ENCODE results near the gene SPATA45. TPM values are rescaled to one million over a fixed set of nuclear protein-coding genes. Genes with fewer than 3 reads are reported as not detected.
A peak's percentile ranks its signal among the peaks of the same experiment; 100 is the strongest.

Gene SPATA45
- total and polyA plus RNA-seq, 2 of the 13 experiments (the other 11 are each of a cell fraction or from before 2014, with no cell fraction given), result 0.17 to 0.64 TPM

DNA sequence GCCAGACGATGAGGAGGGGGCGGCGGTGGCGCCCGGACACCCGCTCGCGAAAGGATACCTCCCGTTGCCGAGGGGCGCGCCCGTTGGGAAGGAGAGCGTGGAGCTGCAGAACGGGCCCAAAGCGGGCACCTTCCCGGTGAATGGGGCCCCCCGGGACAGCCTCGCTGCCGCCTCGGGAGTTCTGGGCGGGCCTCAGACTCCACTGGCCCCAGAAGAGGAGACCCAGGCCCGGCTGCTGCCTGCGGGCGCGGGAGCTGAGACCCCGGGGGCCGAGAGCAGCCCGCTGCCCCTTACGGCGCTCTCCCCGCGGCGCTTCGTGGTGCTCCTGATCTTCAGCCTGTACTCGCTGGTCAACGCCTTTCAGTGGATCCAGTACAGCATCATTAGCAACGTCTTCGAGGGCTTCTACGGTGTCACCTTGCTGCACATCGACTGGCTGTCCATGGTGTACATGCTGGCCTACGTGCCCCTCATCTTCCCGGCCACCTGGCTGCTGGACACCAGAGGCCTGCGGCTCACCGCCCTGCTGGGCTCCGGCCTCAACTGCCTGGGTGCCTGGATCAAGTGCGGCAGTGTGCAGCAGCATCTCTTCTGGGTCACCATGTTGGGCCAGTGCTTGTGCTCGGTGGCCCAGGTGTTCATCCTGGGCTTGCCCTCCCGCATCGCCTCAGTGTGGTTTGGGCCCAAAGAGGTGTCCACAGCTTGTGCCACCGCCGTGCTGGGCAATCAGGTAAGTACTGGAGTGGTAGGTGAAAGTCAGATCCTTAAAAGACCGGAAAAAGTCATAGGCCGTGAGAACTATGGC, 11.2 kb upstream of the SPATA45 start (continued):
- TF ChIP-seq, protein P1, sequence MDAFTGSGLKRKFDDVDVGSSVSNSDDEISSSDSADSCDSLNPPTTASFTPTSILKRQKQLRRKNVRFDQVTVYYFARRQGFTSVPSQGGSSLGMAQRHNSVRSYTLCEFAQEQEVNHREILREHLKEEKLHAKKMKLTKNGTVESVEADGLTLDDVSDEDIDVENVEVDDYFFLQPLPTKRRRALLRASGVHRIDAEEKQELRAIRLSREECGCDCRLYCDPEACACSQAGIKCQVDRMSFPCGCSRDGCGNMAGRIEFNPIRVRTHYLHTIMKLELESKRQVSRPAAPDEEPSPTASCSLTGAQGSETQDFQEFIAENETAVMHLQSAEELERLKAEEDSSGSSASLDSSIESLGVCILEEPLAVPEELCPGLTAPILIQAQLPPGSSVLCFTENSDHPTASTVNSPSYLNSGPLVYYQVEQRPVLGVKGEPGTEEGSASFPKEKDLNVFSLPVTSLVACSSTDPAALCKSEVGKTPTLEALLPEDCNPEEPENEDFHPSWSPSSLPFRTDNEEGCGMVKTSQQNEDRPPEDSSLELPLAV (CRISPR knock-in tag; conservative IDR thresholded peaks at IDR 0.05; ENCODE audit: low read depth), result no peak
- TF ChIP-seq GPN1 (CRISPR knock-in tag; IDR thresholded peaks at IDR 0.05; ENCODE audit: borderline replicate concordance), result no peak
- TF ChIP-seq NBN (conservative IDR thresholded peaks at IDR 0.05), result no peak
- TF ChIP-seq HMGA1 (CRISPR knock-in tag; conservative IDR thresholded peaks at IDR 0.05), result no peak
- no peak for TF ChIP-seq SP2 (CRISPR knock-in tag; IDR thresholded peaks at IDR 0.05)
- no peak for TF ChIP-seq ZNF225 (CRISPR knock-in tag; IDR thresholded peaks at IDR 0.05)
- no peak; the same call in 1 of the 2 replicates for TF ChIP-seq EED (CRISPR knock-in tag; IDR thresholded peaks at IDR 0.05)
- TF ChIP-seq ZNF232 (CRISPR knock-in tag; IDR thresholded peaks at IDR 0.05; ENCODE audit: borderline replicate concordance), result 0 out of 2 replicates have a peak, but pooled peaks have one; percentile 55
- TF ChIP-seq, protein P2, sequence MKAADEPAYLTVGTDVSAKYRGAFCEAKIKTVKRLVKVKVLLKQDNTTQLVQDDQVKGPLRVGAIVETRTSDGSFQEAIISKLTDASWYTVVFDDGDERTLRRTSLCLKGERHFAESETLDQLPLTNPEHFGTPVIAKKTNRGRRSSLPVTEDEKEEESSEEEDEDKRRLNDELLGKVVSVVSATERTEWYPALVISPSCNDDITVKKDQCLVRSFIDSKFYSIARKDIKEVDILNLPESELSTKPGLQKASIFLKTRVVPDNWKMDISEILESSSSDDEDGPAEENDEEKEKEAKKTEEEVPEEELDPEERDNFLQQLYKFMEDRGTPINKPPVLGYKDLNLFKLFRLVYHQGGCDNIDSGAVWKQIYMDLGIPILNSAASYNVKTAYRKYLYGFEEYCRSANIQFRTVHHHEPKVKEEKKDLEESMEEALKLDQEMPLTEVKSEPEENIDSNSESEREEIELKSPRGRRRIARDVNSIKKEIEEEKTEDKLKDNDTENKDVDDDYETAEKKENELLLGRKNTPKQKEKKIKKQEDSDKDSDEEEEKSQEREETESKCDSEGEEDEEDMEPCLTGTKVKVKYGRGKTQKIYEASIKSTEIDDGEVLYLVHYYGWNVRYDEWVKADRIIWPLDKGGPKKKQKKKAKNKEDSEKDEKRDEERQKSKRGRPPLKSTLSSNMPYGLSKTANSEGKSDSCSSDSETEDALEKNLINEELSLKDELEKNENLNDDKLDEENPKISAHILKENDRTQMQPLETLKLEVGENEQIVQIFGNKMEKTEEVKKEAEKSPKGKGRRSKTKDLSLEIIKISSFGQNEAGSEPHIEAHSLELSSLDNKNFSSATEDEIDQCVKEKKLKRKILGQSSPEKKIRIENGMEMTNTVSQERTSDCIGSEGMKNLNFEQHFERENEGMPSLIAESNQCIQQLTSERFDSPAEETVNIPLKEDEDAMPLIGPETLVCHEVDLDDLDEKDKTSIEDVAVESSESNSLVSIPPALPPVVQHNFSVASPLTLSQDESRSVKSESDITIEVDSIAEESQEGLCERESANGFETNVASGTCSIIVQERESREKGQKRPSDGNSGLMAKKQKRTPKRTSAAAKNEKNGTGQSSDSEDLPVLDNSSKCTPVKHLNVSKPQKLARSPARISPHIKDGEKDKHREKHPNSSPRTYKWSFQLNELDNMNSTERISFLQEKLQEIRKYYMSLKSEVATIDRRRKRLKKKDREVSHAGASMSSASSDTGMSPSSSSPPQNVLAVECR (CRISPR knock-in tag; IDR thresholded peaks at IDR 0.05; ENCODE audit: borderline replicate concordance), result peak; percentile 74
- TF ChIP-seq ZFP62 (CRISPR knock-in tag; IDR thresholded peaks at IDR 0.05), result no peak
- TF ChIP-seq, protein P3, sequence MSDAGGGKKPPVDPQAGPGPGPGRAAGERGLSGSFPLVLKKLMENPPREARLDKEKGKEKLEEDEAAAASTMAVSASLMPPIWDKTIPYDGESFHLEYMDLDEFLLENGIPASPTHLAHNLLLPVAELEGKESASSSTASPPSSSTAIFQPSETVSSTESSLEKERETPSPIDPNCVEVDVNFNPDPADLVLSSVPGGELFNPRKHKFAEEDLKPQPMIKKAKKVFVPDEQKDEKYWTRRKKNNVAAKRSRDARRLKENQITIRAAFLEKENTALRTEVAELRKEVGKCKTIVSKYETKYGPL (CRISPR knock-in tag; IDR thresholded peaks at IDR 0.05), result no peak
- no peak for TF ChIP-seq KMT2B (CRISPR knock-in tag; IDR thresholded peaks at IDR 0.05)
- no peak for TF ChIP-seq ZNF724P (CRISPR knock-in tag; IDR thresholded peaks at IDR 0.05; ENCODE audit: borderline replicate concordance)
- TF ChIP-seq REPIN1 (CRISPR knock-in tag; IDR thresholded peaks at IDR 0.05; ENCODE audit: borderline replicate concordance, low read depth), result no peak
- no peak for TF ChIP-seq FOXP1 (IDR thresholded peaks at IDR 0.05)
- TF ChIP-seq FOXP1 (CRISPR knock-in tag; IDR thresholded peaks at IDR 0.05), result no peak
- TF ChIP-seq FOXA3 (CRISPR knock-in tag; IDR thresholded peaks at IDR 0.05), result no peak
- no peak for TF ChIP-seq PAWR (CRISPR knock-in tag; IDR thresholded peaks at IDR 0.05; ENCODE audit: borderline replicate concordance)
- TF ChIP-seq, protein P4, sequence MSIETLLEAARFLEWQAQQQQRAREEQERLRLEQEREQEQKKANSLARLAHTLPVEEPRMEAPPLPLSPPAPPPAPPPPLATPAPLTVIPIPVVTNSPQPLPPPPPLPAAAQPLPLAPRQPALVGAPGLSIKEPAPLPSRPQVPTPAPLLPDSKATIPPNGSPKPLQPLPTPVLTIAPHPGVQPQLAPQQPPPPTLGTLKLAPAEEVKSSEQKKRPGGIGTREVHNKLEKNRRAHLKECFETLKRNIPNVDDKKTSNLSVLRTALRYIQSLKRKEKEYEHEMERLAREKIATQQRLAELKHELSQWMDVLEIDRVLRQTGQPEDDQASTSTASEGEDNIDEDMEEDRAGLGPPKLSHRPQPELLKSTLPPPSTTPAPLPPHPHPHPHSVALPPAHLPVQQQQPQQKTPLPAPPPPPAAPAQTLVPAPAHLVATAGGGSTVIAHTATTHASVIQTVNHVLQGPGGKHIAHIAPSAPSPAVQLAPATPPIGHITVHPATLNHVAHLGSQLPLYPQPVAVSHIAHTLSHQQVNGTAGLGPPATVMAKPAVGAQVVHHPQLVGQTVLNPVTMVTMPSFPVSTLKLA (IDR thresholded peaks at IDR 0.05), result no peak
- TF ChIP-seq ZNF235 (CRISPR knock-in tag; IDR thresholded peaks at IDR 0.05; ENCODE audit: borderline replicate concordance), result no peak

Data from HepG2 (cell line).